ENCODE measurements around the gene SKP2.

The SKP2 gene

GRCh38 chr5:36170832-36171424 is 19.0 kb downstream of the SKP2 start:
- TF ChIP-seq FOXK2 (IDR thresholded peaks at IDR 0.05): no peak
- TF ChIP-seq HDGF (IDR thresholded peaks at IDR 0.05; ENCODE audit: borderline replicate concordance): no peak
- TF ChIP-seq LEF1 (IDR thresholded peaks at IDR 0.05; ENCODE audit: borderline replicate concordance): no peak
- TF ChIP-seq SUZ12 (IDR thresholded peaks at IDR 0.05): no peak
- TF ChIP-seq ZNF384 (IDR thresholded peaks at IDR 0.05): no peak
- TF ChIP-seq NFRKB (IDR thresholded peaks at IDR 0.05): no peak
- TF ChIP-seq FOXM1 (IDR thresholded peaks at IDR 0.05; ENCODE audit: borderline replicate concordance): no peak
- no peak for DNase-seq (ENCODE audit: extremely low spot score)
- CTCF ChIA-PET: no interaction called here
- POLR2A ChIA-PET: no interaction called here

- TF ChIP-seq PKNOX1 (IDR thresholded peaks at IDR 0.05): no peak
- TF ChIP-seq LEF1 (IDR thresholded peaks at IDR 0.05; ENCODE audit: borderline replicate concordance): no peak
- no peak for TF ChIP-seq SP1 (IDR thresholded peaks at IDR 0.05)
- TF ChIP-seq ARNT (IDR thresholded peaks at IDR 0.05): no peak
- no peak for TF ChIP-seq ELF4 (IDR thresholded peaks at IDR 0.05)
- no peak for TF ChIP-seq FOXK2 (IDR thresholded peaks at IDR 0.05)
- no peak for TF ChIP-seq ZNF384 (IDR thresholded peaks at IDR 0.05)
- TF ChIP-seq FOXM1 (IDR thresholded peaks at IDR 0.05; ENCODE audit: borderline replicate concordance): no peak
- no peak for TF ChIP-seq SUZ12 (IDR thresholded peaks at IDR 0.05)
- TF ChIP-seq HDGF (IDR thresholded peaks at IDR 0.05; ENCODE audit: borderline replicate concordance): no peak
- no peak for TF ChIP-seq L3MBTL2 (conservative IDR thresholded peaks at IDR 0.05)
- no peak for TF ChIP-seq BHLHE40 (IDR thresholded peaks at IDR 0.05; ENCODE audit: borderline replicate concordance)
- TF ChIP-seq TARDBP (IDR thresholded peaks at IDR 0.05): no peak
- no peak for TF ChIP-seq CTBP1 (IDR thresholded peaks at IDR 0.05; ENCODE audit: borderline replicate concordance)
- no peak for TF ChIP-seq FOXA1 (IDR thresholded peaks at IDR 0.05)
- TF ChIP-seq NFRKB (IDR thresholded peaks at IDR 0.05): no peak
- DNase-seq (ENCODE audit: extremely low spot score): no peak
- CTCF ChIA-PET: interaction anchor here (0.5 kb wide), 1 partner anchor 347 kb away, joined by 4 read pairs; no protein-coding TSS in a partner anchor
- POLR2A ChIA-PET: no interaction called here
These were observed 20.7 kb downstream of the SKP2 start for GRCh38 chr5:36172599-36172998.

- no peak for DNase-seq (ENCODE audit: extremely low spot score)
- no peak for TF ChIP-seq ARNT (IDR thresholded peaks at IDR 0.05)
- no peak for TF ChIP-seq TARDBP (IDR thresholded peaks at IDR 0.05)
- TF ChIP-seq CTBP1 (IDR thresholded peaks at IDR 0.05; ENCODE audit: borderline replicate concordance): no peak
- no peak for TF ChIP-seq ELF4 (IDR thresholded peaks at IDR 0.05)
- no peak for TF ChIP-seq SP1 (IDR thresholded peaks at IDR 0.05)
- no peak for TF ChIP-seq ZNF384 (IDR thresholded peaks at IDR 0.05)
- no peak for TF ChIP-seq FOXA1 (IDR thresholded peaks at IDR 0.05)
- TF ChIP-seq NFRKB (IDR thresholded peaks at IDR 0.05): no peak
- TF ChIP-seq FOXK2 (IDR thresholded peaks at IDR 0.05): no peak
- no peak for TF ChIP-seq LEF1 (IDR thresholded peaks at IDR 0.05; ENCODE audit: borderline replicate concordance)
- TF ChIP-seq FOXM1 (IDR thresholded peaks at IDR 0.05; ENCODE audit: borderline replicate concordance): no peak
- no peak for TF ChIP-seq BHLHE40 (IDR thresholded peaks at IDR 0.05; ENCODE audit: borderline replicate concordance)
- no peak for TF ChIP-seq SUZ12 (IDR thresholded peaks at IDR 0.05)
- TF ChIP-seq PKNOX1 (IDR thresholded peaks at IDR 0.05): no peak
- TF ChIP-seq HDGF (IDR thresholded peaks at IDR 0.05; ENCODE audit: borderline replicate concordance): no peak
- TF ChIP-seq L3MBTL2 (conservative IDR thresholded peaks at IDR 0.05): no peak
- ChIA-PET CTCF (no interaction called here), POLR2A (no interaction called here)
These were observed 21.5 kb downstream of the SKP2 start for GRCh38 chr5:36173426-36173825.

GRCh38 chr5:36174119-36174518 is 22.2 kb downstream of the SKP2 start:
- ChIA-PET CTCF (interaction anchor here (1.0 kb wide), 1 partner anchor 132 kb away, joined by 3 read pairs; no protein-coding TSS in a partner anchor), POLR2A (no interaction called here)
- TF ChIP-seq SP1 (IDR thresholded peaks at IDR 0.05) (no peak), PKNOX1 (IDR thresholded peaks at IDR 0.05) (no peak), ARNT (IDR thresholded peaks at IDR 0.05) (no peak), NFRKB (IDR thresholded peaks at IDR 0.05) (no peak), FOXK2 (IDR thresholded peaks at IDR 0.05) (no peak), LEF1 (IDR thresholded peaks at IDR 0.05; ENCODE audit: borderline replicate concordance) (no peak), HDGF (IDR thresholded peaks at IDR 0.05; ENCODE audit: borderline replicate concordance) (no peak), CTBP1 (IDR thresholded peaks at IDR 0.05; ENCODE audit: borderline replicate concordance) (no peak), ZNF384 (IDR thresholded peaks at IDR 0.05) (no peak), BHLHE40 (IDR thresholded peaks at IDR 0.05; ENCODE audit: borderline replicate concordance) (no peak), TARDBP (IDR thresholded peaks at IDR 0.05) (no peak), FOXM1 (IDR thresholded peaks at IDR 0.05; ENCODE audit: borderline replicate concordance) (no peak), L3MBTL2 (conservative IDR thresholded peaks at IDR 0.05) (no peak), FOXA1 (IDR thresholded peaks at IDR 0.05) (no peak), SUZ12 (IDR thresholded peaks at IDR 0.05) (no peak), ELF4 (IDR thresholded peaks at IDR 0.05) (no peak)
- DNase-seq (ENCODE audit: extremely low spot score): no peak

DNA sequence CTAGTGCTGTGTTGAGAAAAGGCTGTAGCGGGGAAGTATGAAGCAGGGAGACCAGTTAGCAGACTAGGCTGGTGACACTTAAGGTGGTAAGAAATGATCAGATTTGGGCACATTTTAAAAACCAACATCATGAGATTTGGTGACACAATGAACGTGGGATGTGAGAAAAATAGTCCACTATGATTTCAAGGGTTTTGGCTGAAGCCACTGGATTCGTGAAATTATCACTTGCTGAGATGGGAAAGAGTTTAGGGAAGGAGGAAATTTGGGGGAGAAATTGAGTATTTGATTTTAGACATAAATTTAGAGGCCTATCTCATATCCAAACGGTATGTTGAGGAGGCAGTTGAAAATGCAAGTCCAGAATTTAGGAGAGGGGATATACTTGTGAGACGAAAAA is 23.1 kb downstream of the SKP2 start:
- no peak for TF ChIP-seq L3MBTL2 (conservative IDR thresholded peaks at IDR 0.05)
- TF ChIP-seq ZNF384 (IDR thresholded peaks at IDR 0.05): no peak
- no peak for TF ChIP-seq SP1 (IDR thresholded peaks at IDR 0.05)
- no peak for TF ChIP-seq FOXA1 (IDR thresholded peaks at IDR 0.05)
- TF ChIP-seq BHLHE40 (IDR thresholded peaks at IDR 0.05; ENCODE audit: borderline replicate concordance): no peak
- no peak for TF ChIP-seq HDGF (IDR thresholded peaks at IDR 0.05; ENCODE audit: borderline replicate concordance)
- no peak for TF ChIP-seq ELF4 (IDR thresholded peaks at IDR 0.05)
- no peak for TF ChIP-seq PKNOX1 (IDR thresholded peaks at IDR 0.05)
- TF ChIP-seq NFRKB (IDR thresholded peaks at IDR 0.05): no peak
- TF ChIP-seq FOXK2 (IDR thresholded peaks at IDR 0.05): no peak
- TF ChIP-seq CTBP1 (IDR thresholded peaks at IDR 0.05; ENCODE audit: borderline replicate concordance): no peak
- no peak for TF ChIP-seq TARDBP (IDR thresholded peaks at IDR 0.05)
- no peak for TF ChIP-seq LEF1 (IDR thresholded peaks at IDR 0.05; ENCODE audit: borderline replicate concordance)
- no peak for TF ChIP-seq FOXM1 (IDR thresholded peaks at IDR 0.05; ENCODE audit: borderline replicate concordance)
- TF ChIP-seq SUZ12 (IDR thresholded peaks at IDR 0.05): no peak
- TF ChIP-seq ARNT (IDR thresholded peaks at IDR 0.05): no peak
- no peak for DNase-seq (ENCODE audit: extremely low spot score)
- ChIA-PET CTCF (interaction anchor here (0.6 kb wide), 2 partner anchors 119 to 555 kb away, joined by 4 to 5 read pairs; no protein-coding TSS in a partner anchor), POLR2A (no interaction called here)

All from HEK293T (cell line).